GM23338 (cell line): ENCODE measurements around the gene PAQR8. TPM values are rescaled to one million over a fixed set of nuclear protein-coding genes. Genes with fewer than 3 reads are reported as not detected.

ENCODE experiments used
- ATAC-seq: fragments of 200-7000 bp; cut with Tn5 transposase; 3 replicates; pipeline ENCODE4 v1.9.1; 2020
- DNase-seq: peaks from one replicate; pipeline ENCODE4 v3.0.0-alpha.2; 2015; ENCODE audit warnings: low spot score
- H2AFZ ChIP-seq: fragments of 200-600 bp; sonication (generic); 2 replicates; pipeline ENCODE4 v1.8.0; 2016; ENCODE audit warnings: antibody characterized with exemption, mild to moderate bottlenecking, moderate library complexity
- H3F3A ChIP-seq: fragments of 200-600 bp; sonication (generic); replicated peaks from 2 replicates; pipeline ENCODE4 v1.8.0; 2017; ENCODE audit warnings: antibody characterized with exemption, mixed run types, low read depth
- H3K27ac ChIP-seq: fragments of 200-600 bp; sonication (generic); 2 replicates; pipeline ENCODE4 v1.6.1; 2016; ENCODE audit warnings: low read depth
- H3K27me3 ChIP-seq: fragments of 200-600 bp; sonication (generic); 2 replicates; pipeline ENCODE4 v1.8.0; 2016; ENCODE audit warnings: mild to moderate bottlenecking, mixed run types, moderate library complexity; ENCODE audit not compliant: insufficient read depth
- H3K36me3 ChIP-seq: fragments of 200-600 bp; sonication (generic); 2 replicates; pipeline ENCODE4 v1.8.0; 2016; ENCODE audit warnings: mild to moderate bottlenecking; ENCODE audit not compliant: insufficient read depth
- H3K4me1 ChIP-seq: fragments of 200-600 bp; sonication (generic); 2 replicates; pipeline ENCODE4 v1.8.0; 2016; ENCODE audit warnings: mild to moderate bottlenecking, moderate library complexity; ENCODE audit not compliant: insufficient read depth
- H3K4me2 ChIP-seq: fragments of 200-600 bp; sonication (generic); 2 replicates; pipeline ENCODE4 v1.7.1; 2017; ENCODE audit warnings: mixed run types
- H3K4me3 ChIP-seq: fragments of 200-600 bp; sonication (generic); 2 replicates; pipeline ENCODE4 v1.6.1; 2016; ENCODE audit warnings: mixed run types
- H3K79me2 ChIP-seq: fragments of 200-600 bp; sonication (generic); replicated peaks from 2 replicates; pipeline ENCODE4 v1.8.0; 2017; ENCODE audit warnings: mild to moderate bottlenecking; ENCODE audit not compliant: insufficient read depth
- H3K9me2 ChIP-seq: fragments of 200-600 bp; sonication (generic); 2 replicates; pipeline ENCODE4 v1.8.0; 2017; ENCODE audit not compliant: insufficient read depth
- H4K20me1 ChIP-seq: fragments of 200-600 bp; sonication (generic); replicated peaks from 2 replicates; pipeline ENCODE4 v1.8.0; 2017; ENCODE audit warnings: mild to moderate bottlenecking; ENCODE audit not compliant: insufficient read depth
- H3K27ac Mint-ChIP-seq: 2 replicates; pipeline ENCODE4 v1.8.0; 2020; ENCODE audit warnings: inconsistent platforms, mild to moderate bottlenecking, moderate library complexity, mixed read lengths
- H3K27me3 Mint-ChIP-seq: 3 replicates; pipeline ENCODE4 v1.8.0; 2022; ENCODE audit warnings: low read depth, mild to moderate bottlenecking, moderate library complexity, mixed read lengths, inconsistent platforms; ENCODE audit not compliant: insufficient read depth, poor library complexity
- H3K36me3 Mint-ChIP-seq: 3 replicates; pipeline ENCODE4 v1.8.0; 2021; ENCODE audit warnings: low read depth, mild to moderate bottlenecking, inconsistent platforms, moderate library complexity, mixed read lengths
- H3K4me1 Mint-ChIP-seq: 3 replicates; pipeline ENCODE4 v1.8.0; 2020; ENCODE audit warnings: mild to moderate bottlenecking, inconsistent platforms, mixed read lengths
- H3K4me3 Mint-ChIP-seq: 3 replicates; pipeline ENCODE4 v1.8.0; 2021; ENCODE audit warnings: moderate library complexity, mild to moderate bottlenecking, inconsistent platforms, mixed read lengths
- H3K9me3 Mint-ChIP-seq: 3 replicates; pipeline ENCODE4 v1.8.0; 2020; ENCODE audit warnings: moderate library complexity, mild to moderate bottlenecking, inconsistent platforms, mixed read lengths
- CREB1 ChIP-seq: fragments of 250-450 bp; sonication (Bioruptor Pico); IDR thresholded peaks from 2 replicates; pipeline ENCODE4 v1.5.0; 2020; ENCODE audit warnings: low read depth, mild to moderate bottlenecking, moderate library complexity
- CTCF ChIP-seq, 2 experiments: fragments of 200-600 bp in 1 of 2; sonication (generic) in 1 of 2; conservative IDR thresholded peaks; 2 replicates each; pipeline versions ENCODE4 v1.5.1 to v1.6.1; 2016 to 2017; ENCODE audit warnings: antibody characterized with exemption in 2 of 2, low read depth in 2 of 2, mild to moderate bottlenecking in 2 of 2, moderate library complexity in 1 of 2
- ETS1 ChIP-seq: IDR thresholded peaks from 2 replicates; pipeline ENCODE4 v1.6.1; 2016; ENCODE audit warnings: antibody characterized with exemption
- EZH2 ChIP-seq: fragments of 200-600 bp; sonication (generic); IDR thresholded peaks from one replicate; pipeline ENCODE4 v1.8.0; 2017; ENCODE audit warnings: antibody characterized with exemption, mild to moderate bottlenecking, low read depth; ENCODE audit not compliant: unreplicated experiment
- EZH2phosphoT487 ChIP-seq: fragments of 200-600 bp; sonication (generic); IDR thresholded peaks from one replicate; pipeline ENCODE4 v1.8.1; 2018; ENCODE audit warnings: antibody characterized with exemption; ENCODE audit not compliant: unreplicated experiment
- JUNB ChIP-seq: IDR thresholded peaks from one replicate; pipeline ENCODE4 v1.6.1; 2016; ENCODE audit warnings: antibody characterized with exemption; ENCODE audit not compliant: unreplicated experiment
- ZNF114 ChIP-seq: fragments of 250-450 bp; sonication (Bioruptor Pico); IDR thresholded peaks from 2 replicates; pipeline ENCODE4 v1.5.0; 2020; ENCODE audit warnings: mild to moderate bottlenecking, moderate library complexity
- ZNF331 ChIP-seq: fragments of 250-450 bp; sonication (Bioruptor Pico); IDR thresholded peaks from 2 replicates; pipeline ENCODE4 v1.5.0; 2020; ENCODE audit warnings: low read depth, mild to moderate bottlenecking, moderate library complexity
- polyA plus RNA-seq: library from polyadenylated mRNA; unstranded; fragments of >200 nt; fragmentation: Nextera tagmentation; extraction: Ambion mirVana; gene quantifications from 2 replicates; pipeline ENCODE4 v1.2.1, GENCODE V29; 2016
- total RNA-seq: library from RNA; depleted of rRNA; stranded (reverse); fragments of >200 nt; shearing (Covaris generic); gene quantifications from 2 replicates; pipeline ENCODE4 v1.2.3, GENCODE V29; 2014

The PAQR8 gene
- total and polyA plus RNA-seq, 2 experiments from 2014 or later: 3.6 to 11.2 TPM

- no peak overlapping the region for H3K4me2 ChIP-seq
- H3K4me3 Mint-ChIP-seq: no peak overlapping the region
- no peak overlapping the region for H3K4me3 ChIP-seq
- DNase-seq (no peak), ATAC-seq (no peak)
- H2AFZ ChIP-seq: no peak overlapping the region
- TF ChIP-seq CTCF (conservative IDR thresholded peaks at IDR 0.05; ENCODE audit: low read depth in 2 of 2) (no peak), EZH2phosphoT487 (no peak)
- H4K20me1 ChIP-seq: no peaks in the 10 kb centered on the region
- no peaks in the 10 kb centered on the region for H3K27me3 ChIP-seq
- H3K9me3 Mint-ChIP-seq: no peaks in the 10 kb centered on the region
- no peaks in the 10 kb centered on the region for H3K4me1 ChIP-seq
- peaks cover 3% of the 10 kb centered on the region for H3K27me3 Mint-ChIP-seq
- no peaks in the 10 kb centered on the region for H3K36me3 ChIP-seq
- no peak overlapping the region for H3K27ac Mint-ChIP-seq
- no peaks in the 10 kb centered on the region for H3K79me2 ChIP-seq
- H3K9me2 ChIP-seq: no peaks in the 10 kb centered on the region
- no peaks in the 10 kb centered on the region for H3K36me3 Mint-ChIP-seq
- H3K4me1 Mint-ChIP-seq: no peaks in the 10 kb centered on the region
- H3K27ac ChIP-seq: no peak overlapping the region
- H3F3A ChIP-seq: no peaks in the 10 kb centered on the region
These were observed 20.2 kb upstream of the PAQR8 start for GRCh38 chr6:52341561-52342260.

DNA sequence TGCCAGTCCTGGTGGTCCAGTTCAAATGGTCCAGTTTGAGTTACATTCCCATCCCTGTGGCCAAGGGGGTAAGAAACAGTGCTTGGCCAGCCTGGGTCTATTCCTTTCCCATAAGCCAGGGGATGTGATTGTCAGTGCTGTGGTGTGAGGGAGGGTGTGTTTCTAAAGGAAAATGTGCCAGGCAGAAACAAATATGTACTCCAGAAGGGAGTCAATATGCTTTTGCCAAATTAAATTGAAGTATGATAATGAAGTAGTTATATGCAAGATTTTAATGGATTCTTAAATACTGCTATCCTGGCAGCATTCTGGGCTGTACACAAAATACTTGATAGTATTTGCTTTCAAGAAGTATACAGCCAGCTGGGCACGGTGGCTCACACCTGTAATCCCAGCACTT, 16.6 kb upstream of the PAQR8 start:
- Mint-ChIP-seq H3K27ac (no peak overlapping the region), H3K9me3 (no peaks in the 10 kb centered on the region), H3K36me3 (no peaks in the 10 kb centered on the region), H3K27me3 (peaks cover 3% of the 10 kb centered on the region), H3K4me3 (no peak overlapping the region), H3K4me1 (no peaks in the 10 kb centered on the region)
- Histone ChIP-seq H3K36me3 (no peaks in the 10 kb centered on the region), H3K9me2 (no peaks in the 10 kb centered on the region), H3K27me3 (no peaks in the 10 kb centered on the region), H2AFZ (no peak overlapping the region), H3K79me2 (no peaks in the 10 kb centered on the region), H3K4me2 (no peak overlapping the region), H3K27ac (no peak overlapping the region), H3K4me3 (no peak overlapping the region), H3F3A (no peaks in the 10 kb centered on the region), H3K4me1 (no peaks in the 10 kb centered on the region), H4K20me1 (no peaks in the 10 kb centered on the region)
- ATAC-seq (no peak), DNase-seq (no peak)
- TF ChIP-seq ZNF114 (no peak), CREB1 (CRISPR knock-in tag) (no peak), ETS1 (no peak), ZNF331 (CRISPR knock-in tag) (no peak), JUNB (no peak), EZH2 (no peak)
